ENCODE measurements around the gene UBXN10.

GRCh38 chr1:20195462-20195780 lies 9.5 kb downstream of the UBXN10 start:
- TF ChIP-seq POLR2A (IDR thresholded peaks at IDR 0.05), result no peak
- no peak for TF ChIP-seq CTCF (IDR thresholded peaks at IDR 0.05)
